Neural crest cell (in vitro differentiated cells): ENCODE measurements around the gene TOP3B. TPM values are rescaled to one million over a fixed set of nuclear protein-coding genes. Genes with fewer than 3 reads are reported as not detected.
"Not testable (repeated sequence)": the region's sequence is repeated elsewhere in the genome, so short reads cannot be mapped to it uniquely, and the experiment has no call there.

Experiments
- DNase-seq: peaks from one replicate; pipeline ENCODE4 v3.0.0; 2021; ENCODE audit warnings: low read depth, mixed read lengths, low spot score
- H3K27ac Mint-ChIP-seq: one replicate; pipeline ENCODE4 v1.8.0; 2021; ENCODE audit warnings: mild to moderate bottlenecking, mixed read lengths; ENCODE audit not compliant: unreplicated experiment
- H3K27me3 Mint-ChIP-seq: 2 replicates; pipeline ENCODE4 v1.8.0; 2021; ENCODE audit warnings: low read depth, mild to moderate bottlenecking, mixed read lengths
- H3K36me3 Mint-ChIP-seq: 2 replicates; pipeline ENCODE4 v1.8.0; 2021; ENCODE audit warnings: low read depth, mild to moderate bottlenecking, mixed read lengths
- H3K4me1 Mint-ChIP-seq: 2 replicates; pipeline ENCODE4 v1.8.0; 2021; ENCODE audit warnings: mixed read lengths
- H3K4me3 Mint-ChIP-seq: one replicate; pipeline ENCODE4 v1.8.0; 2021; ENCODE audit warnings: mild to moderate bottlenecking, mixed read lengths
- H3K9me3 Mint-ChIP-seq: 2 replicates; pipeline ENCODE4 v1.8.0; 2021; ENCODE audit warnings: mixed read lengths
- CTCF ChIP-seq: fragments of 200-600 bp; sonication (generic); conservative IDR thresholded peaks from 2 replicates; pipeline ENCODE4 v1.5.0; 2021; ENCODE audit warnings: antibody characterized with exemption, mild to moderate bottlenecking
- total RNA-seq: library from RNA; stranded (reverse); gene quantifications from 2 replicates; pipeline ENCODE4 v1.2.1, GENCODE V29; 2021

TOP3B gene
- total RNA-seq, 1 donor from 2014 or later = 77.5 TPM

GRCh38 chr22:21915624-21916308 is 66.8 kb downstream of the TOP3B start:
- Mint-ChIP-seq H3K9me3 (no peaks in the 10 kb centered on the region), H3K36me3 (no peaks in the 10 kb centered on the region), H3K4me3 (no peak overlapping the region), H3K4me1 (peaks cover 9% of the 10 kb centered on the region), H3K27ac (no peak overlapping the region), H3K27me3 (no peaks in the 10 kb centered on the region)
- no peak for DNase-seq
- no peak for TF ChIP-seq CTCF

GRCh38 chr22:21914033-21914642 is 68.4 kb downstream of the TOP3B start:
- H3K4me1 Mint-ChIP-seq, H3K36me3 Mint-ChIP-seq, DNase-seq, H3K27me3 Mint-ChIP-seq, H3K9me3 Mint-ChIP-seq, H3K4me3 Mint-ChIP-seq, H3K27ac Mint-ChIP-seq: not testable (repeated sequence)

- not testable (repeated sequence) for H3K36me3 Mint-ChIP-seq, H3K4me1 Mint-ChIP-seq, H3K27ac Mint-ChIP-seq, H3K9me3 Mint-ChIP-seq, H3K27me3 Mint-ChIP-seq, DNase-seq, H3K4me3 Mint-ChIP-seq
Observed at GRCh38 chr22:21910367-21910766, 72.2 kb downstream of the TOP3B start.

- H3K27me3 Mint-ChIP-seq = no peaks in the 10 kb centered on the region
- no peak for TF ChIP-seq CTCF
- H3K4me3 Mint-ChIP-seq = no peak overlapping the region
- no peaks in the 10 kb centered on the region for H3K36me3 Mint-ChIP-seq
- peaks cover 5% of the 10 kb centered on the region for H3K4me1 Mint-ChIP-seq
- H3K27ac Mint-ChIP-seq = no peak overlapping the region
- DNase-seq = no peak
- no peaks in the 10 kb centered on the region for H3K9me3 Mint-ChIP-seq
Observed at GRCh38 chr22:21909871-21910270, 72.7 kb downstream of the TOP3B start.

GRCh38 chr22:21907638-21908522 is 74.7 kb downstream of the TOP3B start:
- no peaks in the 10 kb centered on the region for H3K36me3 Mint-ChIP-seq
- H3K27ac Mint-ChIP-seq = no peak overlapping the region
- H3K27me3 Mint-ChIP-seq = no peaks in the 10 kb centered on the region
- no peak for DNase-seq
- H3K4me3 Mint-ChIP-seq = no peak overlapping the region
- peaks cover 5% of the 10 kb centered on the region for H3K4me1 Mint-ChIP-seq
- H3K9me3 Mint-ChIP-seq = no peaks in the 10 kb centered on the region
- TF ChIP-seq CTCF = no peak

Other genes with a start within 250 kb of the TOP3B start
- 19.5 and 20.9 TPM in 2 replicates for gene YPEL1, start 247.0 kb downstream of the TOP3B start, total RNA-seq
- 118 and 123 TPM in 2 replicates for gene MAPK1, start 115.1 kb downstream of the TOP3B start, total RNA-seq
- 44.1 and 49.8 TPM in 2 replicates for gene PPM1F, start 29.9 kb downstream of the TOP3B start, total RNA-seq